HG03280 (cell line): ENCODE results near the gene MAPK8IP1.

Experiments
- ATAC-seq: cut with Tn5 transposase; IDR thresholded peaks from one replicate; pipeline ENCODE4 v1.9.1; 2021; ENCODE audit warnings: mild to moderate bottlenecking, moderate library complexity; ENCODE audit not compliant: unreplicated experiment

The MAPK8IP1 gene

DNA sequence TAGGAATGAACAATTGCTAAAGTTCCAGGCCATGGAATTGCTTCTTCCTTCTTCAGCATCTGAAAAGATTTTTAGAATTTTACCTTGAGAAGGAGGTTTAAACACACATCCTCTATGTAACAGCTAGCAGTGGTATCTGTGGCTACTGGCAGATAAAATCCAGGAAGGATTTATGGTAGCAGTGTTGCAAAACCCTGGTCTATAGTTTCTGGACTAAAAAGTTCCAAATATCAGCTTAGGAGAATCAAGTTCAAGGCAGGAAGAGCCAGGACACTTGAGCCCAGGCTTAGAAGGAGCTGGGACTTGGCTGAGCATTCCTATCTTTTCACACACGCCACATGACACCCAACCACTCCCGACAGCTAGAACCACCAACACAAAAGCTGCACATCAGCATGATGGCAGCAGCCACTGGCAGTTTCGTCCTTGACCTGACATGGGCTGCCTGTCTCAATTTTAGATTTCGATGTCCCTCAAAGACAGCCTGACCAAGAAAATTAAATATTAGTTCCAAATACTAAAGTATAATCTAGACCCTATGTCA lies 51.1 kb downstream of the MAPK8IP1 start:
- ATAC-seq: no peak

DNA sequence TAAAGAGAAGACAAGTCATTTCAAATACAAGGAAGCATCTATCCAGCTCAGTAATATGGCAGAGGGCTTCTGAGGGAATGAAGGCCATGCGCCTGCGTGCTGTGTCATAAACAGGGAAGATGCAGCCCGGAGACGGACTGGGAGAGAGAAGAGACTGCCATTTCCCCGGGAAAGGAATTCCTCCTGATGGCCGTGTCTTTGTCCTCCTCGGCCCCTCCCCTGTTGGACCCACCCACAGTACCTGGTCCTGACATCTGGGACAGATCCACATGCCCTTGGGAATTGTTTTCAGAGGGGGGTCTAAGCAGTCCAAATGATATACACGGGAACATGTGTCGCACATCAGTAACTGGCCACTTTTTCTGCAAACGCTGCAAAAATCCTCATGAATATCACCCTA lies 52.5 kb downstream of the MAPK8IP1 start:
- no peak for ATAC-seq

DNA sequence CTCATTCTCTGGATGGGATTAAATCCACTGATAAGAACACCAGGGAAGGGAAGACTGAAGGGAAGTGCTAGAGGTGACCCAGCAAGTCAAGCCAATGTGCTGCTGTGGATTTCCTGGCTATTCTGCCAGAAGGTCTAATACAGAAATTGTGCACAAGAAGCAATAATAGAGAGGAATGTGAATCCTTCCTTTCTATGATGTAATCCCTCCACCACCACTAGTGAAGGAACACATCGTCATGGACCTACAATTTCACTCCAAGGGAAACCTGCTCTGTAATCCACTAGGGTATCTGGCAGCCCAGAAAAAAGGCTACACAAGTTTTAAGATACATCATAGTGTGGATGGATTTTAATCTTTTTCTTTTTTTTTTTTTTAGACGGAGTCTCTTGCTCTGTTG lies 54.4 kb downstream of the MAPK8IP1 start:
- ATAC-seq: no peak

DNA sequence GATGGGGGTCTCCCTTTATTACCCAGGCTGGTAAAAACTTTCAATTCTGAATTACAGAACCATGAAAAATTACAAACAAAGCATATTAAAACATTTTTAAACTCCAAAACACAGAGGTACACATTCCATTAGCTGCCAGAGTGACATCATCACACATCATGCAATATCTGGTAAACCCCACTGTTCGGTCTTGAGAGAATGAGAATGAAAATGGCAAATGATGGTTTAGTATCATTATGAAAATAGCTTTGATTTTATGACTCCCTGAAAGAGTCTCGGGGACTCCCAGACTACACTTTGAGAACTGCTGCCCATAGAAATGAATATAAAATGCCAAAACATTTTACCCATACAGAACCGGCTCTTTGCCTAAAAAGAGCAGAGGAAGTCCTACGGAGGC lies 55.8 kb downstream of the MAPK8IP1 start:
- ATAC-seq: no peak

DNA sequence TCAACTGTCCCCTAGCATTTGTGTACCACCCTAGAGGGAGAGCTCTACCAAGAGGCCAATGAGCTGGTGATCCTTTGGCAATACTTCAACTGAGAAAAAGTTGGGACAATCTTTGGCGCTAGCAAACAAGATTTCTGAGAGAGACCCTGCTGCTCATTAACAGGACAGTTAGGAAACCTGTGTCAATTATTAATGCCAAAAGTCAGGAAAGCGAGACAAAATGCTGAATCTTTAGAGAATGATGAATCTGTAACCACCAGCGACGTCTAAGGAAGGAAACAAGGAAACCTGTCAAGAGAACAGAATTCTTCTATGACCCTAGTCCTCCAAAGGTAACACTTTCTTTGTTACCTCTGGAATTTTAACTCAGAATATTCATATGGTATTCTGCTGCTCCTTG lies 56.9 kb downstream of the MAPK8IP1 start:
- no peak for ATAC-seq

DNA sequence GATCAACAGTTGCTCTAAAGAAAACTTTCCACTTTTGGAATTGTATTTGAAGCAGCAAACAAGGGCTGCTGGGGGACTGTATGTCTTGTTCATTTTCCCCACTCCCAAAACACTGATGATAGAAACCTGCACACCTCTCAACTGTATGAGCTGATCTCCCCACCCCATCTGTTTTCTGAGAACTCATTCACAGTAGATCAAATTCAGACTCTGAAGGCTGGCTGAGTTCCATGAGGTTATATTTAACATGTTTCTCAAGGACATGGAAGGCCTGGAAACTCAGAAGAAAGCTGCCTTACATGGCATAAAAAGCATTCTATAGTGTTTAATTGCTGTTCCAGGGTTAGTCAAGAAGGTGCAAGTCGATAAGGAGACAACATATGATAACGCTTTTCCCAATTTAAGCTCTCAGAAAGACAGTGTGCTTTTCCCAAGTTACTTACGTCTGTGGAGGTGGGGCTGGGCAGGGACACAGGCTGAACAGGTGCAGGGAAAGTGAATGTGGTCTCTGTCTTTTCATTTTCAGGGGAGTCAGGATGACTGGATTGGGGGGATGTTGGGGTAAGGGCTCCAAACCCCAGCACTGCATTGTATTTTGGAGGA lies 60.0 kb downstream of the MAPK8IP1 start:
- ATAC-seq: no peak

DNA sequence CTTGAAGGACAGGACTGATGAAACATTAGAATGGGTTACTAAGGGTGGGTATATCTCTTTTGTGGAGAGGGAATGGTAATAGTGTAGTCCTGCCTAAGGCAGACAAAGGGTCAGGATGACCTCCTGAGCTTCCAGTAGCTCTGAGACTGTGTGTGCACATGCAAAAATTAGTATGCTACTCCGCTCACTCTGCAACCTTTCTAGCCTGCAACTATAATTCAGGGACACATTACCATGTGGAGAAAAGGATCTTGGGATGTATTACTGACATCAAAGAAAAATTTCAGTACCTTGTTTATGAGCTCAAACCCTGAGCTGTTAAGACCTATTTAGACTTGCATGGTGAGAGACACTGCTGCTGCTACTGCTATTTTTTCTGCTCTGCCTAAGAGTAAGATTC lies 62.4 kb downstream of the MAPK8IP1 start:
- no peak for ATAC-seq

DNA sequence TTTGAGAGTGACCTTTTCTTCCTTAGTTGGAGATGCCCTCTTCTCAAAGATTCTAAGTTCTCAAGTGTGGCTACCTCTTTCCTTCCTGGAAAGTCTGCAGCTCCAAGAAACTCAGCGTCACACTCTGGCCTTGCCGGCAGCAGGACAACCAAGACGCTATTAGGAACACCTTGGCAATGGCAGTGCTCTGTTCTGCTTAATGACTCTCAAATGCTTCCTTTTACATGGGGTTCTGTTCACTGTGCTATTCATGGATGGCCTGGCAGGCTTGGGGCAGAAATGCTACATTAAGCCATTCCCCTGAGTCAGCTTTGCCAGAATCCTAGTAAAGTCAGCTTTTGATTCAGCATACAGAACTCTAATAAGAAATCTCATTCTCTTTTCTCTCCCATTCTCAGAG lies 62.9 kb downstream of the MAPK8IP1 start:
- no peak for ATAC-seq

DNA sequence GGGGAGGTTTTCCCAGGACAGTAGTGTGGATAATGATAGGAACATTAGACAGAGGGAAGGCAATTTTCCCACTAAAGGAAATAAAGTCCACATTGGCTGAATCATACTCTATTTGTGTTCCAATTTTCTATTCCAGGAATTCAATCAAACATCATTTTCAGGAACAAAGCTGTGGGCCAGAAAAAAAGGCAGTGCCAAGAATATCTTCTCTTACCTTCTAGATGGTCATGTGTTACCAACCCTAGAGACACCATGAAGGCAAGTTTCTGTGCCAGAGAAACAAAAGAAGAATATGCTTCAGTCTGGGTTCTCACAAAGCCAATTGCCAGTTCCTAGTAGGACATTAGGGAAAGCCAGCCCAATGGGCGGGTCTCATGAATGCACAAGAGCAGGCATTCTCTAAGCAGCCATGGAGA lies 64.5 kb downstream of the MAPK8IP1 start:
- ATAC-seq: no peak
